OCI-LY3 (cell line): ENCODE measurements around the gene PCAT6.
A peak's percentile ranks its signal among the peaks of the same experiment; 100 is the strongest.

Source experiments
- H2AFZ ChIP-seq: fragments of 200-600, 300-600 bp; shearing (Covaris generic); 2 replicates; pipeline ENCODE4 v1.6.0; 2014; ENCODE audit warnings: antibody characterized with exemption, low read depth, low read length
- H3K27ac ChIP-seq: fragments of 200-600, 300-600 bp; sonication (generic); 2 replicates; pipeline ENCODE4 v1.5.1; 2014; ENCODE audit warnings: mild to moderate bottlenecking, low read length, moderate library complexity, mixed read lengths
- H3K27me3 ChIP-seq: fragments of 200-600, 300-600 bp; sonication (generic); 2 replicates; pipeline ENCODE4 v1.6.1; 2014; ENCODE audit warnings: low read depth, low read length, mixed read lengths
- H3K36me3 ChIP-seq: fragments of 200-600, 300-600 bp; sonication (generic); replicated peaks from 2 replicates; pipeline ENCODE3; 2014; ENCODE audit warnings: low read depth, low read length, mixed read lengths
- H3K4me1 ChIP-seq: fragments of 300-600, 200-600 bp; sonication (generic); 2 replicates; pipeline ENCODE4 v1.6.1; 2014; ENCODE audit warnings: low read length, mixed read lengths
- H3K4me2 ChIP-seq: fragments of 200-600, 300-600 bp; sonication (generic); 2 replicates; pipeline ENCODE4 v1.6.1; 2014; ENCODE audit warnings: low read length, mixed read lengths
- H3K4me3 ChIP-seq: fragments of 300-600, 200-600 bp; sonication (generic); 2 replicates; pipeline ENCODE4 v1.5.1; 2014; ENCODE audit warnings: antibody characterized with exemption, mild to moderate bottlenecking, low read length, moderate library complexity
- H3K79me2 ChIP-seq: fragments of 300-600, 200-600 bp; shearing (Covaris generic); 2 replicates; pipeline ENCODE4 v1.6.1; 2014; ENCODE audit warnings: mild to moderate bottlenecking, low read length, mixed read lengths
- H3K9ac ChIP-seq: fragments of 300-600, 200-600 bp; shearing (Covaris generic); 2 replicates; pipeline ENCODE4 v1.6.0; 2014; ENCODE audit warnings: mild to moderate bottlenecking, low read length, moderate library complexity
- H3K9me3 ChIP-seq: fragments of 200-600, 300-600 bp; shearing (Covaris generic); 2 replicates; pipeline ENCODE4 v1.6.1; 2014; ENCODE audit warnings: low read length, mixed read lengths; ENCODE audit not compliant: insufficient read depth
- H4K20me1 ChIP-seq: fragments of 200-600, 300-600 bp; sonication (generic); 2 replicates; pipeline ENCODE4 v1.6.1; 2016; ENCODE audit warnings: low read length, mixed read lengths; ENCODE audit not compliant: insufficient read depth
- EZH2phosphoT487 ChIP-seq: fragments of 200-600 bp; shearing (Covaris generic); IDR thresholded peaks from 2 replicates; pipeline ENCODE4 v1.6.1; 2018; ENCODE audit warnings: antibody characterized with exemption, mixed run types, low read depth
- TF ChIP-seq, protein P1 (sequence below): fragments of 200-600, 300-600 bp; sonication (generic); IDR thresholded peaks from 2 replicates; pipeline ENCODE4 v1.5.1; 2014; ENCODE audit warnings: antibody characterized with exemption, low read length, low read depth

Gene PCAT6

DNA sequence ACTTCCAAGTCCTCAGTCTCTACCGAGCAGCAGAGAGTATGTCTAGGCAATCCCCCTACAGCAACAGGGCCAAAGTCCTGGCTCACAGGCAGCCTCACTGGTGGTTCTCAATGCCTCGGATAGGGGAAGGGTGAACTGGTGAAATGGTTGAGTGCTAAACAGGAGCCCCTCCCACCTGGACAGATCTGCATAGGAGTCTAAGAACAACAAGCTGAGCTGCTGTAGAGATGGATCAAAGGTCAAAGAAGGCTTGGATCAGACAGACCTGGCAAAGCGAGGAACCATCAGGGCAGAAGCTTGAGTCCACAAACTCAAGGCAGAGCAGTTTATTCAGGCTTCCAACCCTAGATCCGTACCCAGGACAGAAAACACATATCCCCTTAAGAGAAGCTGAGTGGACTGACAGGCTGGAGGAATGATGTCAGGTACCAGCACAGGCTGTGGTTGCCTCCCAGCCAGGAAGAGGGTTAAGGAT lies 46.4 kb downstream of the PCAT6 start:
- H3K4me1 ChIP-seq: peaks cover 5% of the 10 kb centered on the region; the same call in 1 of the 2 replicates
- no peak overlapping the region for H3K27ac ChIP-seq
- no peak overlapping the region for H3K4me3 ChIP-seq

DNA sequence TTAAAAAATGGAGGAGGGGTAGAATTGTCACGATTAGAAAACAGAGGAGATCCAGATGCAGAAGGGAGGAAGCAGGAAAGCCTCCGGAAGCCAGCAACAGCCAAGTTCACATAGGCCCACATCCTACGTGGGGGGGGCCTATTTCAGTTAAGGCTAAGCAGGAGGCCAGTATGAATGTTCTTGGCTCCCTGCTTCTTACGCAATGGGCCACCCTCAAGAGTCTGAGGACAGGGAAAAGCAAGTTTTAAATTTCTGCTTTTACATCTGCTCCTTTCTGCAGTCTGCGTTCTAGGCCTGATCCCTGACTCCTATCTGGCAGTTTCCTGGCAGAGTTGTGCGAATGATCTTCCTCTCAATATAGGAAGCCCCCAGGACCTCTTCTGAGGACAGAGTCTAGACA lies 47.6 kb downstream of the PCAT6 start:
- Histone ChIP-seq H3K9me3 (no peaks in the 10 kb centered on the region), H3K36me3 (no peaks in the 10 kb centered on the region), H3K4me3 (no peak overlapping the region), H3K4me2 (no peak overlapping the region), H3K79me2 (no peaks in the 10 kb centered on the region), H2AFZ (no peak overlapping the region), H4K20me1 (no peaks in the 10 kb centered on the region), H3K4me1 (peaks cover 5% of the 10 kb centered on the region; the same call in 1 of the 2 replicates), H3K9ac (no peak overlapping the region), H3K27me3 (peaks cover 24% of the 10 kb centered on the region), H3K27ac (no peak overlapping the region)
- TF ChIP-seq, protein P1, sequence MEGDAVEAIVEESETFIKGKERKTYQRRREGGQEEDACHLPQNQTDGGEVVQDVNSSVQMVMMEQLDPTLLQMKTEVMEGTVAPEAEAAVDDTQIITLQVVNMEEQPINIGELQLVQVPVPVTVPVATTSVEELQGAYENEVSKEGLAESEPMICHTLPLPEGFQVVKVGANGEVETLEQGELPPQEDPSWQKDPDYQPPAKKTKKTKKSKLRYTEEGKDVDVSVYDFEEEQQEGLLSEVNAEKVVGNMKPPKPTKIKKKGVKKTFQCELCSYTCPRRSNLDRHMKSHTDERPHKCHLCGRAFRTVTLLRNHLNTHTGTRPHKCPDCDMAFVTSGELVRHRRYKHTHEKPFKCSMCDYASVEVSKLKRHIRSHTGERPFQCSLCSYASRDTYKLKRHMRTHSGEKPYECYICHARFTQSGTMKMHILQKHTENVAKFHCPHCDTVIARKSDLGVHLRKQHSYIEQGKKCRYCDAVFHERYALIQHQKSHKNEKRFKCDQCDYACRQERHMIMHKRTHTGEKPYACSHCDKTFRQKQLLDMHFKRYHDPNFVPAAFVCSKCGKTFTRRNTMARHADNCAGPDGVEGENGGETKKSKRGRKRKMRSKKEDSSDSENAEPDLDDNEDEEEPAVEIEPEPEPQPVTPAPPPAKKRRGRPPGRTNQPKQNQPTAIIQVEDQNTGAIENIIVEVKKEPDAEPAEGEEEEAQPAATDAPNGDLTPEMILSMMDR: no peak
- TF ChIP-seq EZH2phosphoT487: no peak

More for the DNA sequence above, 46.4 kb downstream of the PCAT6 start:
- Histone ChIP-seq H2AFZ (no peak overlapping the region), H3K9ac (no peak overlapping the region), H3K4me2 (no peak overlapping the region), H3K9me3 (no peaks in the 10 kb centered on the region), H3K36me3 (no peaks in the 10 kb centered on the region), H4K20me1 (no peaks in the 10 kb centered on the region), H3K79me2 (no peaks in the 10 kb centered on the region), H3K27me3 (peaks cover 16% of the 10 kb centered on the region)
- TF ChIP-seq, protein P1: no peak
- no peak for TF ChIP-seq EZH2phosphoT487

DNA sequence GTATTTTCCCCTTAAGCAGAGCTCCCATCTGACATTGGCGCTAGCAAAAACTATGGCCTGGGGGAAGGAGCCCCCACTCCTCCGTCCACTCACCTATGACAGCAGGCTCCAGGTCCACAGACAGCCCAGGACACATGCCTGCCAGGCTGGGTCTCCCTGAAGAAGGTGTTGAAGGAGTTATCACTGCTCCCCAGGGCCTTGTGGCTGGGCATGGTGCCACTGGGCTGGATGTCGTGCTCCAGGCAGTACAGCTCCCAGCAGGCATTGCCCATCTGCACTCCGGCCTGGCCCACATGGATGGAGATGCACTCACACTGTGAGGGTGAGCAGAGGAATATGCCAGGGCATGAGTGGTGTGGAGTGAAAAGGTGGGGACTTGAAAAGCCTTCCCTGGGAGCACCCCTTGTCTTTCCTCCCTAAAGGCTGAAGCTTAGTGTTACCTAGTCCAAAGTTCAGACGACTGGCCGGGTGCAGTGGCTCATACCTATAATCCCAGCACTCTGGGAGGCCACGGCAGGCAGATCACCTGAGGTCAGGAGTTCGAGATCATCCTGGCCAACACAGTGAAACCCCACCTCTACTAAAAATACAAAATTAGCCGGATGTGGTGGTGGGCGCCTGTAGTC lies 48.1 kb downstream of the PCAT6 start:
- H3K27ac ChIP-seq: no peak overlapping the region
- H3K27me3 ChIP-seq: peaks cover 28% of the 10 kb centered on the region
- H3K79me2 ChIP-seq: no peaks in the 10 kb centered on the region
- H3K36me3 ChIP-seq: no peaks in the 10 kb centered on the region
- H4K20me1 ChIP-seq: no peaks in the 10 kb centered on the region
- no peak overlapping the region for H2AFZ ChIP-seq
- H3K4me1 ChIP-seq: peaks cover 5% of the 10 kb centered on the region; the same call in 1 of the 2 replicates
- TF ChIP-seq, protein P1: no peak
- no peak for TF ChIP-seq EZH2phosphoT487
- no peaks in the 10 kb centered on the region for H3K9me3 ChIP-seq
- no peak overlapping the region for H3K4me3 ChIP-seq
- no peak overlapping the region for H3K9ac ChIP-seq
- no peak overlapping the region for H3K4me2 ChIP-seq

DNA sequence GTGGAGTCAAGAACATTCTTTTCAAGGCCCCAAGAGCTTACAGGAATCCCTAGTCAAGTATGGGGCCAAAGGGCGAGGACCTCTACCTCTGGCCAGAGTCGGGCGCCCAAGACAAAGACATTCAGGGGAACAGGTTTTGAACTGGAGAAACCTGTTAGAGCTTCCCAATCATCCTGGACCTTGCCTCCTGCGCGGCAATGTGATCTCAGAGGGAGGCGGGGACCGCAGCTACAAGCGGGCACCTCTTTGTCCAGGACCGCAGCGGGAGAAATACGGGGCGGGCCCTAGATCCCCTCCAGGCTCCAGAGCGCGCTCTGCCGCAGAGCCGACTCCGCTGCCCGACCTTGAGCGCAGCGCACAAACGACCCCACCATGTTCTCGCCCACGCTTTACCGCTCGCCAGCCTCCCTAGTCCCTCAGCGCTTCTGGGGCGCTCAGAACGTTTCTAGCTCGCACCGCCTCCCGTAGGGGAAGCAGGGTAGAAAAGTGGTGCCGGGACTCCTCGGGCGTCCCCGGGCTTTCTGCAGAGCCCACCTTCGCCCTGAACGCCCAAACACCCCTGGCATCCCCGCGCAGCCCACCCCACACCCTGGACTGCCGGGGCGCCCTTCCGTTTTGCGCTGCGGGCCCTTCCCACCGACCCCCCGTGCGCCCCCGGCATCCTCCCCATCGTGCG lies 50.1 kb downstream of the PCAT6 start:
- H3K79me2 ChIP-seq: no peaks in the 10 kb centered on the region
- peak overlapping the region; percentile 90 for H3K4me2 ChIP-seq
- H3K4me1 ChIP-seq: peaks cover 5% of the 10 kb centered on the region; the same call in 1 of the 2 replicates
- peak overlapping the region; percentile 92; the same call in 1 of the 2 replicates for H2AFZ ChIP-seq
- H3K27ac ChIP-seq: no peak overlapping the region
- no peaks in the 10 kb centered on the region for H3K36me3 ChIP-seq
- TF ChIP-seq EZH2phosphoT487: 0 out of 2 replicates have a peak, but pooled peaks have one; percentile 21
- TF ChIP-seq, protein P1: no peak
- H3K9ac ChIP-seq: peak overlapping the region; percentile 19; the same call in 1 of the 2 replicates
- no peaks in the 10 kb centered on the region for H4K20me1 ChIP-seq
- peaks cover 35% of the 10 kb centered on the region for H3K27me3 ChIP-seq
- no peaks in the 10 kb centered on the region for H3K9me3 ChIP-seq
- H3K4me3 ChIP-seq: peak overlapping the region; percentile 89
